Fibroblast of skin of right quadriceps (primary cell): ENCODE data around the gene CACNA2D4.
"Not testable (repeated sequence)": the region's sequence is repeated elsewhere in the genome, so short reads cannot be mapped to it uniquely, and the experiment has no call there.

ENCODE experiments used
- DNase-seq: peaks from one replicate; pipeline ENCODE4 v3.0.0-alpha.2; 2013

CACNA2D4 gene

GRCh38 chr12:1829306-1829900 lies 89.0 kb downstream of the CACNA2D4 start:
- no peak for DNase-seq

GRCh38 chr12:1828856-1829255 lies 89.6 kb downstream of the CACNA2D4 start:
- no peak for DNase-seq

- no peak for DNase-seq
These were observed 90.3 kb downstream of the CACNA2D4 start for GRCh38 chr12:1827826-1828805.

GRCh38 chr12:1826867-1827705 lies 91.4 kb downstream of the CACNA2D4 start:
- DNase-seq: no peak

GRCh38 chr12:1826401-1826800 lies 92.1 kb downstream of the CACNA2D4 start:
- no peak for DNase-seq

- DNase-seq: no peak
These were observed 92.9 kb downstream of the CACNA2D4 start for GRCh38 chr12:1825382-1826102.

- no peak for DNase-seq
These were observed 95.2 kb downstream of the CACNA2D4 start for GRCh38 chr12:1823237-1823636.

- DNase-seq: no peak
These were observed 95.8 kb downstream of the CACNA2D4 start for GRCh38 chr12:1822699-1823098.

GRCh38 chr12:1821805-1822204 lies 96.6 kb downstream of the CACNA2D4 start:
- no peak for DNase-seq

GRCh38 chr12:1820896-1821291 lies 97.6 kb downstream of the CACNA2D4 start:
- no peak for DNase-seq

GRCh38 chr12:1820191-1820895 lies 98.1 kb downstream of the CACNA2D4 start, which contains the start of gene LRTM2:
Gene LRTM2 (plus strand): TSS chr12:1820565. CDS start chr12:1828149, 7,584 bp downstream.
- DNase-seq: no peak

- no peak for DNase-seq
These were observed 98.9 kb downstream of the CACNA2D4 start for GRCh38 chr12:1819571-1819970.

GRCh38 chr12:1819050-1819449 lies 99.4 kb downstream of the CACNA2D4 start:
- no peak for DNase-seq

GRCh38 chr12:1817928-1818327 lies 100.5 kb downstream of the CACNA2D4 start:
- DNase-seq: not testable (repeated sequence)

GRCh38 chr12:1816730-1817348 lies 101.6 kb downstream of the CACNA2D4 start:
- no peak for DNase-seq

GRCh38 chr12:1815814-1816729 lies 102.4 kb downstream of the CACNA2D4 start:
- no peak for DNase-seq

GRCh38 chr12:1815108-1815507 lies 103.3 kb downstream of the CACNA2D4 start:
- no peak for DNase-seq

- DNase-seq: no peak
These were observed 104.2 kb downstream of the CACNA2D4 start for GRCh38 chr12:1814266-1814665.

GRCh38 chr12:1812650-1813302 lies 105.7 kb downstream of the CACNA2D4 start:
- no peak for DNase-seq

GRCh38 chr12:1811948-1812291 lies 106.5 kb downstream of the CACNA2D4 start:
- DNase-seq: no peak
